ENCODE results near the gene LUZP2.

LUZP2 gene

GRCh38 chr11:24934733-24935439, 438.0 kb downstream of the LUZP2 start:
- H3K27ac ChIP-seq (ENCODE audit: low read length) = no peak overlapping the region
- H3K79me2 ChIP-seq (ENCODE audit: low read length) = no peaks in the 10 kb centered on the region
- no peak overlapping the region for H3K4me3 ChIP-seq (ENCODE audit: low read length)
- no peak overlapping the region for H3K4me2 ChIP-seq (ENCODE audit: low read depth, low read length)
- no peaks in the 10 kb centered on the region for H3K9me3 ChIP-seq (replicated peaks; ENCODE audit: insufficient read depth, low read length)
- H2AFZ ChIP-seq (ENCODE audit: low read length) = no peak overlapping the region
- no peak for TF ChIP-seq CTCF (IDR thresholded peaks at IDR 0.05; ENCODE audit: low read length)
- TF ChIP-seq EZH2phosphoT487 (IDR thresholded peaks at IDR 0.05; ENCODE audit: low read length) = no peak
- TF ChIP-seq EZH2 (optimal IDR thresholded peaks at IDR 0.05; ENCODE audit: low read depth, low read length) = no peak
- H3K4me1 ChIP-seq (ENCODE audit: low read length) = no peaks in the 10 kb centered on the region
- no peaks in the 10 kb centered on the region for H3K27me3 ChIP-seq (replicated peaks; ENCODE audit: insufficient read depth, low read length)
- H4K20me1 ChIP-seq (ENCODE audit: insufficient read depth, low read length) = no peaks in the 10 kb centered on the region
- H3K9me2 ChIP-seq (replicated peaks; ENCODE audit: insufficient read depth, low read length) = no peaks in the 10 kb centered on the region
- H3K9ac ChIP-seq (ENCODE audit: low read length) = no peak overlapping the region
- DNase-seq = no peak
- no peaks in the 10 kb centered on the region for H3K36me3 ChIP-seq (replicated peaks; ENCODE audit: insufficient read depth, low read length)
- no peaks in the 10 kb centered on the region for H3F3A ChIP-seq (ENCODE audit: insufficient read depth, low read length)

- Histone ChIP-seq H3K79me2 (ENCODE audit: low read length) (no peaks in the 10 kb centered on the region), H3K4me1 (ENCODE audit: low read length) (0 out of 2 replicates have a peak, but pooled peaks cover 7% of the 10 kb centered on the region), H2AFZ (ENCODE audit: low read length) (no peak overlapping the region), H3K9ac (ENCODE audit: low read length) (no peak overlapping the region), H4K20me1 (ENCODE audit: insufficient read depth, low read length) (no peaks in the 10 kb centered on the region), H3K4me3 (ENCODE audit: low read length) (no peak overlapping the region), H3K27me3 (replicated peaks; ENCODE audit: insufficient read depth, low read length) (no peaks in the 10 kb centered on the region), H3K4me2 (ENCODE audit: low read depth, low read length) (no peak overlapping the region), H3K36me3 (replicated peaks; ENCODE audit: insufficient read depth, low read length) (no peaks in the 10 kb centered on the region), H3F3A (ENCODE audit: insufficient read depth, low read length) (no peaks in the 10 kb centered on the region), H3K9me2 (replicated peaks; ENCODE audit: insufficient read depth, low read length) (no peaks in the 10 kb centered on the region), H3K9me3 (replicated peaks; ENCODE audit: insufficient read depth, low read length) (no peaks in the 10 kb centered on the region), H3K27ac (ENCODE audit: low read length) (no peak overlapping the region)
- no peak for DNase-seq
- no peak for TF ChIP-seq CTCF (IDR thresholded peaks at IDR 0.05; ENCODE audit: low read length)
- no peak for TF ChIP-seq EZH2 (optimal IDR thresholded peaks at IDR 0.05; ENCODE audit: low read depth, low read length)
- TF ChIP-seq EZH2phosphoT487 (IDR thresholded peaks at IDR 0.05; ENCODE audit: low read length) = no peak
Observed at GRCh38 chr11:24944891-24945290, 448.0 kb downstream of the LUZP2 start.

- Histone ChIP-seq H3F3A (ENCODE audit: insufficient read depth, low read length) (no peaks in the 10 kb centered on the region), H3K9ac (ENCODE audit: low read length) (no peak overlapping the region), H3K36me3 (replicated peaks; ENCODE audit: insufficient read depth, low read length) (no peaks in the 10 kb centered on the region), H3K4me1 (ENCODE audit: low read length) (no peaks in the 10 kb centered on the region), H4K20me1 (ENCODE audit: insufficient read depth, low read length) (no peaks in the 10 kb centered on the region), H3K27ac (ENCODE audit: low read length) (no peak overlapping the region), H3K4me2 (ENCODE audit: low read depth, low read length) (no peak overlapping the region), H3K79me2 (ENCODE audit: low read length) (no peaks in the 10 kb centered on the region), H2AFZ (ENCODE audit: low read length) (no peak overlapping the region), H3K9me3 (replicated peaks; ENCODE audit: insufficient read depth, low read length) (no peaks in the 10 kb centered on the region), H3K27me3 (replicated peaks; ENCODE audit: insufficient read depth, low read length) (no peaks in the 10 kb centered on the region), H3K9me2 (replicated peaks; ENCODE audit: insufficient read depth, low read length) (no peaks in the 10 kb centered on the region), H3K4me3 (ENCODE audit: low read length) (no peak overlapping the region)
- TF ChIP-seq EZH2 (optimal IDR thresholded peaks at IDR 0.05; ENCODE audit: low read depth, low read length) (no peak), CTCF (IDR thresholded peaks at IDR 0.05; ENCODE audit: low read length) (no peak), EZH2phosphoT487 (IDR thresholded peaks at IDR 0.05; ENCODE audit: low read length) (no peak)
- DNase-seq = no peak
Observed at GRCh38 chr11:24949406-24949805, 452.6 kb downstream of the LUZP2 start.
